Middle frontal gyrus (tissue), 1 donor: ENCODE data around the gene SORCS2.

Source experiments
- DNase-seq: peaks from one replicate; pipeline ENCODE4 v3.0.0-alpha.2; 2015; ENCODE audit warnings: low spot score; ENCODE audit errors: extremely low spot score

The SORCS2 gene

GRCh38 chr4:7519638-7520376 is 327.5 kb downstream of the SORCS2 start:
- DNase-seq, result no peak

GRCh38 chr4:7521666-7522065 is 329.3 kb downstream of the SORCS2 start:
- DNase-seq, result no peak

GRCh38 chr4:7522452-7523220 is 330.3 kb downstream of the SORCS2 start:
- no peak for DNase-seq

- no peak for DNase-seq
These were observed 331.2 kb downstream of the SORCS2 start for GRCh38 chr4:7523526-7523925.

- DNase-seq, result no peak
These were observed 331.8 kb downstream of the SORCS2 start for GRCh38 chr4:7524064-7524682.

GRCh38 chr4:7524843-7525242 is 332.5 kb downstream of the SORCS2 start:
- DNase-seq, result no peak

GRCh38 chr4:7526491-7526890 is 334.2 kb downstream of the SORCS2 start:
- DNase-seq, result no peak

- DNase-seq, result no peak
These were observed 334.7 kb downstream of the SORCS2 start for GRCh38 chr4:7526929-7527535.

- DNase-seq, result no peak
These were observed 337.2 kb downstream of the SORCS2 start for GRCh38 chr4:7529368-7530080.

GRCh38 chr4:7530082-7530481 is 337.7 kb downstream of the SORCS2 start:
- no peak for DNase-seq

GRCh38 chr4:7530932-7531639 is 338.7 kb downstream of the SORCS2 start:
- DNase-seq, result no peak

GRCh38 chr4:7531640-7531994 is 339.3 kb downstream of the SORCS2 start:
- no peak for DNase-seq

GRCh38 chr4:7532043-7532442 is 339.7 kb downstream of the SORCS2 start:
- no peak for DNase-seq

- DNase-seq, result no peak
These were observed 340.9 kb downstream of the SORCS2 start for GRCh38 chr4:7533267-7533666.

- DNase-seq, result no peak
These were observed 342.8 kb downstream of the SORCS2 start for GRCh38 chr4:7535094-7535493.

- DNase-seq, result no peak
These were observed 343.3 kb downstream of the SORCS2 start for GRCh38 chr4:7535619-7536018.

GRCh38 chr4:7536876-7537275 is 344.5 kb downstream of the SORCS2 start:
- no peak for DNase-seq

- DNase-seq, result no peak
These were observed 345.6 kb downstream of the SORCS2 start for GRCh38 chr4:7537853-7538400.

- no peak for DNase-seq
These were observed 346.2 kb downstream of the SORCS2 start for GRCh38 chr4:7538518-7538917.

- no peak for DNase-seq
These were observed 346.8 kb downstream of the SORCS2 start for GRCh38 chr4:7539186-7539585.
